PC-9 (cell line): ENCODE results near the gene WNT4. TPM values are rescaled to one million over a fixed set of nuclear protein-coding genes. Genes with fewer than 3 reads are reported as not detected.

Experiments used
- BruUV-seq: library from RNA; stranded (reverse); fragments of 400-500 nt; replicated peaks from 2 replicates; lab custom pipeline; 2021; lab: Mats Ljungman, UMichigan
- CTCF ChIA-PET: fragments of 300-600 bp; sonication (Branson Sonifier 250); formaldehyde crosslinking; loops from one replicate; lab custom pipeline; 2022; ENCODE audit warnings: antibody characterized with exemption; lab: Charles Lee
- POLR2A ChIA-PET: fragments of 300-600 bp; sonication (Branson Sonifier 250); formaldehyde crosslinking; loops from one replicate; lab custom pipeline; 2022; ENCODE audit warnings: antibody characterized with exemption; ENCODE audit not compliant: unreplicated experiment; lab: Charles Lee
- DNase-seq, 2 experiments: peaks; one replicate each; pipeline versions ENCODE4 v3.0.0 to v3.0.0-alpha.2; 2015 to 2022; ENCODE audit warnings: mixed read lengths in 1 of 2
- H2AFZ ChIP-seq: fragments of 200-600 bp; sonication (generic); 2 replicates; pipeline ENCODE4 v1.8.1; 2017; ENCODE audit warnings: antibody characterized with exemption
- H3F3A ChIP-seq: fragments of 200-600 bp; sonication (generic); 2 replicates; pipeline ENCODE4 v1.8.1; 2017; ENCODE audit warnings: antibody characterized with exemption, mild to moderate bottlenecking, low read depth; ENCODE audit not compliant: insufficient read depth
- H3K27ac ChIP-seq: fragments of 200-600 bp; sonication (generic); 2 replicates; pipeline ENCODE4 v1.6.1; 2016; ENCODE audit warnings: mixed run types
- H3K27me3 ChIP-seq: fragments of 200-600 bp; sonication (generic); 2 replicates; pipeline ENCODE4 v1.6.1; 2016; ENCODE audit warnings: low read depth, mixed run types; ENCODE audit not compliant: insufficient read depth
- H3K36me3 ChIP-seq: fragments of 200-600 bp; sonication (generic); 2 replicates; pipeline ENCODE4 v1.6.1; 2016; ENCODE audit warnings: low read depth, mixed run types
- H3K4me1 ChIP-seq: fragments of 200-600 bp; sonication (generic); replicated peaks from 2 replicates; pipeline ENCODE4 v1.6.1; 2016; ENCODE audit warnings: mixed run types; ENCODE audit not compliant: insufficient read depth
- H3K4me2 ChIP-seq: fragments of 200-600 bp; sonication (generic); 2 replicates; pipeline ENCODE4 v1.6.1; 2017; ENCODE audit warnings: mixed run types
- H3K4me3 ChIP-seq: fragments of 200-600 bp; sonication (generic); 2 replicates; pipeline ENCODE4 v1.6.1; 2016; ENCODE audit warnings: mixed run types
- H3K79me2 ChIP-seq: fragments of 200-600 bp; sonication (generic); 2 replicates; pipeline ENCODE4 v1.6.1; 2017; ENCODE audit warnings: low read depth, mixed run types
- H3K9me2 ChIP-seq: fragments of 200-600 bp; sonication (generic); 2 replicates; pipeline ENCODE4 v1.8.1; 2017; ENCODE audit warnings: mild to moderate bottlenecking; ENCODE audit not compliant: insufficient read depth
- H3K9me3 ChIP-seq: fragments of 200-600 bp; sonication (generic); 2 replicates; pipeline ENCODE4 v1.8.1; 2016; ENCODE audit warnings: low read depth; ENCODE audit not compliant: insufficient read depth
- H4K20me1 ChIP-seq: fragments of 200-600 bp; sonication (generic); 2 replicates; pipeline ENCODE4 v1.8.1; 2017; ENCODE audit not compliant: insufficient read depth
- EZH2 ChIP-seq: fragments of 200-600 bp; sonication (generic); IDR thresholded peaks from 2 replicates; pipeline ENCODE4 v1.8.0; 2017; ENCODE audit warnings: antibody characterized with exemption, low read depth
- intact Hi-C: fragments of 100-400 bp; cut with micrococcal nuclease; formaldehyde crosslinking; loops from one replicate; pipeline ENCODE4 v1.10.0; 2022; ENCODE audit not compliant: unreplicated experiment
- total RNA-seq: library from RNA; stranded (reverse); gene quantifications from 2 replicates; pipeline ENCODE4 v1.2.3, GENCODE V29; 2021
- TF ChIP-seq, protein P1 (sequence below): fragments of 200-600 bp; sonication (generic); conservative IDR thresholded peaks from 2 replicates; pipeline ENCODE4 v1.6.1; 2017; ENCODE audit warnings: mixed run types, antibody characterized with exemption, mild to moderate bottlenecking, moderate library complexity

The WNT4 gene
- total RNA-seq, 1 experiment from 2014 or later, result 0.83 TPM

- H3F3A ChIP-seq, result peaks cover 16% of the 10 kb centered on the region
- H3K9me3 ChIP-seq, result no peaks in the 10 kb centered on the region
- H3K9me2 ChIP-seq, result no peaks in the 10 kb centered on the region
- POLR2A ChIA-PET, result no interaction called here
- intact Hi-C loops, result no loop called here
- H3K27me3 ChIP-seq, result no peaks in the 10 kb centered on the region
- H3K27ac ChIP-seq, result no peak overlapping the region
- no peak overlapping the region for H3K4me2 ChIP-seq
- TF ChIP-seq, protein P1, sequence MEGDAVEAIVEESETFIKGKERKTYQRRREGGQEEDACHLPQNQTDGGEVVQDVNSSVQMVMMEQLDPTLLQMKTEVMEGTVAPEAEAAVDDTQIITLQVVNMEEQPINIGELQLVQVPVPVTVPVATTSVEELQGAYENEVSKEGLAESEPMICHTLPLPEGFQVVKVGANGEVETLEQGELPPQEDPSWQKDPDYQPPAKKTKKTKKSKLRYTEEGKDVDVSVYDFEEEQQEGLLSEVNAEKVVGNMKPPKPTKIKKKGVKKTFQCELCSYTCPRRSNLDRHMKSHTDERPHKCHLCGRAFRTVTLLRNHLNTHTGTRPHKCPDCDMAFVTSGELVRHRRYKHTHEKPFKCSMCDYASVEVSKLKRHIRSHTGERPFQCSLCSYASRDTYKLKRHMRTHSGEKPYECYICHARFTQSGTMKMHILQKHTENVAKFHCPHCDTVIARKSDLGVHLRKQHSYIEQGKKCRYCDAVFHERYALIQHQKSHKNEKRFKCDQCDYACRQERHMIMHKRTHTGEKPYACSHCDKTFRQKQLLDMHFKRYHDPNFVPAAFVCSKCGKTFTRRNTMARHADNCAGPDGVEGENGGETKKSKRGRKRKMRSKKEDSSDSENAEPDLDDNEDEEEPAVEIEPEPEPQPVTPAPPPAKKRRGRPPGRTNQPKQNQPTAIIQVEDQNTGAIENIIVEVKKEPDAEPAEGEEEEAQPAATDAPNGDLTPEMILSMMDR, result no peak
- H3K4me3 ChIP-seq, result no peak overlapping the region
- no peaks in the 10 kb centered on the region for H3K36me3 ChIP-seq
- no peak overlapping the region for H2AFZ ChIP-seq
- peaks cover 13% of the 10 kb centered on the region for H4K20me1 ChIP-seq
- no peak for DNase-seq
- BruUV-seq, result no TSS peak
- CTCF ChIA-PET, result no interaction called here
- no peaks in the 10 kb centered on the region for H3K79me2 ChIP-seq
- no peaks in the 10 kb centered on the region for H3K4me1 ChIP-seq
These were observed 35.8 kb downstream of the WNT4 start for GRCh38 chr1:22107126-22107525.

DNA sequence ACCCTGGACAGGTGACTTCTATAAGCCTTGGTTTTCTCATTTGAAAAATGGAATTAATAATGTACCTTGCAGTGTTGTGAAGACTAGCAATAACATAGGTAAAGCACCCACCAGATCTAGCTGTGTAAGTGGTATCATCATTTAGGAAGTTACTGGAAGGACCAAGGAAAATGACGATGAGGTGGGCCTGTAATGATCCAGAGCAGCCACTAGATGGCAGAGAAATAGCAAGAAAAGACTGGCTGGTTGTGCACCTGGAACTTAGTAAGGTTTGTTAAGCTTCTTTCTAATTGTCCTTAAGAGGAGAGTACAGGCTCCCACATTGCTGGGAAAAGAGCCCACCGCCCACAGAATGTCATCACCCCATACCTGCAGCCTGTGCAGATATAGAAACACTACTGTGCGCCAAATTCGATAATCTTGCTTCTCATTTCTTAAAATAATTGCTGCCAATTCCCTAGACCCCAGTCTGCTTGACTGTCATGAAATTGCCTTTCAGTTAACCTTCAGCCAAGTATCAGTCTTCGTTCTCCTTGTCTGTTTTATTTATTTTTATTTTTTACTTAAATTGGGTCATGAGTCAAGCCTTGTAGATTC, 37.2 kb downstream of the WNT4 start:
- intact Hi-C loops, result loop anchor here (1.0 kb wide), 1 partner anchor 309 kb away; no protein-coding TSS in a partner anchor
- no peak for TF ChIP-seq EZH2
- TF ChIP-seq, protein P1, result peak; percentile 88
- Histone ChIP-seq H2AFZ (no peak overlapping the region), H3K4me2 (no peak overlapping the region), H3F3A (peaks cover 16% of the 10 kb centered on the region), H4K20me1 (peaks cover 13% of the 10 kb centered on the region), H3K36me3 (no peaks in the 10 kb centered on the region), H3K79me2 (no peaks in the 10 kb centered on the region), H3K9me2 (no peaks in the 10 kb centered on the region), H3K27me3 (no peaks in the 10 kb centered on the region), H3K4me3 (no peak overlapping the region), H3K27ac (no peak overlapping the region), H3K4me1 (no peaks in the 10 kb centered on the region), H3K9me3 (no peaks in the 10 kb centered on the region)
- ChIA-PET CTCF (interaction anchor here (0.6 to 0.7 kb wide), 2 partner anchors 310 to 607 kb away, joined by 4 to 13 read pairs; no protein-coding TSS in a partner anchor), POLR2A (interaction anchor here (0.6 to 0.7 kb wide), 2 partner anchors 61 kb away, joined by 3 read pairs; no protein-coding TSS in a partner anchor)
- BruUV-seq, result no TSS peak
- peak in 1 of 2 experiments; percentile 21 for DNase-seq

- no TSS peak for BruUV-seq
These were observed 37.9 kb downstream of the WNT4 start for GRCh38 chr1:22104865-22105437.

More at GRCh38 chr1:22104865-22105437, 37.9 kb downstream of the WNT4 start:
- no peak overlapping the region for H2AFZ ChIP-seq
- H3K4me2 ChIP-seq, result no peak overlapping the region
- peaks cover 16% of the 10 kb centered on the region for H3F3A ChIP-seq
- H3K27ac ChIP-seq, result no peak overlapping the region
- ChIA-PET POLR2A (interaction anchor here (0.6 kb wide), 2 partner anchors 58 to 60 kb away, joined by 3 read pairs; no protein-coding TSS in a partner anchor), CTCF (interaction anchor here (0.6 kb wide), 1 partner anchor 607 kb away, joined by 4 read pairs; no protein-coding TSS in a partner anchor)
- H3K36me3 ChIP-seq, result no peaks in the 10 kb centered on the region
- H3K9me3 ChIP-seq, result no peaks in the 10 kb centered on the region
- no peaks in the 10 kb centered on the region for H3K9me2 ChIP-seq
- no peak overlapping the region for H3K4me3 ChIP-seq
- no peaks in the 10 kb centered on the region for H3K27me3 ChIP-seq
- H3K79me2 ChIP-seq, result no peaks in the 10 kb centered on the region
- intact Hi-C loops, result loop anchor here (1.0 kb wide), 1 partner anchor 309 kb away; no protein-coding TSS in a partner anchor
- DNase-seq, result no peak
- TF ChIP-seq, protein P1, result no peak
- no peaks in the 10 kb centered on the region for H3K4me1 ChIP-seq
- H4K20me1 ChIP-seq, result peaks cover 13% of the 10 kb centered on the region
